Measurements from ENCODE around the gene OR4C13. TPM values are rescaled to one million over a fixed set of nuclear protein-coding genes. Genes with fewer than 3 reads are reported as not detected.
"Not testable (repeated sequence)": the region's sequence is repeated elsewhere in the genome, so short reads cannot be mapped to it uniquely, and the experiment has no call there.

Gene OR4C13
- not detected for total RNA-seq

DNA sequence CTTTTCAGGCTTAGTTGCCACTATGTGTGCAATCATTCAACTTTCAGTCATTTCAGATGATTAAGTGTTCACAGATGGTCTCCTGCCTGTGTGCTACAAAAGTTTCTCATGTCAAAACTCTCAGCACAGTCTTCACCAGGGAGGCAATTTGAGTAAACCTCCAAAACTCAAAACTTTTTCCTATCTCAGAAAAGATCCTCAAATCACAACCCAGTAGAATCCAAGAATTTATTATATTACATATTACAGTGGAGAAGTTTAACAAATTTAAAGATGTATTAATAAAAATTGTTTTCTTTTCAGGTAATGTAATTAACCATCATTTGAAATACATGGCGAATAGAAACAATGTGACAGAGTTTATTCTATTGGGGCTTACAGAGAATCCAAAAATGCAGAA is at the start of gene OR4C13:
Gene OR4C13, plus strand, starts transcription at position 301 of the 400 bp plus-strand sequence. Its CDS starts 32 bp downstream, at position 333.
- no peaks in the 10 kb centered on the region for H3K4me1 Mint-ChIP-seq
- H3K36me3 Mint-ChIP-seq = peaks cover 1% of the 10 kb centered on the region
- no peaks in the 10 kb centered on the region for H3K27me3 Mint-ChIP-seq
- no peak within 1 kb of the TSS for H3K4me3 Mint-ChIP-seq
- no peak within 1 kb of the TSS for H3K27ac Mint-ChIP-seq
- ATAC-seq (no peak), DNase-seq (no peak)
- CTCF ChIA-PET = no interaction called here
- peaks cover 6% of the 10 kb centered on the region for H3K9me3 Mint-ChIP-seq (ENCODE audit: low read depth)

DNA sequence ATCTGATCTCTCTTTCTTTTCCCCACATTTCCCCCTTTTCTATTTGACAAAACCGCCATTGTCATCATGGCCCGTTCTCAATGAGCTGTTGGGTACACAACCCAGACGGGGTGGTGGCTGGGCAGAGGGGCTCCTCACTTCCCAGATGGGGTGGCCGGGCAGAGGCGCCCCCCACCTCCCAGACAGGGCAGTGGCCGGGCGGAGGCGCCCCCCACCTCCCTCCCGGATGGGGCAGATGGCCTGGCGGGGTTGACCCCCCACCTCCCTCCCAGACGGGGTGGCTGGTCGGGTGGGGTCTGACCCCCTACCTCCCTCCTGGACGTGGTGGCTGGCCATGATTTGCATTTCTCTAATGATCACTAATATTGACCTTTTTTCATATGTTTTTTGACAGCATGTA is 40.7 kb upstream of the OR4C13 start:
- H3K27ac Mint-ChIP-seq; H3K4me1 Mint-ChIP-seq; H3K9me3 Mint-ChIP-seq (ENCODE audit: low read depth); H3K36me3 Mint-ChIP-seq; ATAC-seq; H3K27me3 Mint-ChIP-seq; H3K4me3 Mint-ChIP-seq; DNase-seq; CTCF ChIA-PET: not testable (repeated sequence)

DNA sequence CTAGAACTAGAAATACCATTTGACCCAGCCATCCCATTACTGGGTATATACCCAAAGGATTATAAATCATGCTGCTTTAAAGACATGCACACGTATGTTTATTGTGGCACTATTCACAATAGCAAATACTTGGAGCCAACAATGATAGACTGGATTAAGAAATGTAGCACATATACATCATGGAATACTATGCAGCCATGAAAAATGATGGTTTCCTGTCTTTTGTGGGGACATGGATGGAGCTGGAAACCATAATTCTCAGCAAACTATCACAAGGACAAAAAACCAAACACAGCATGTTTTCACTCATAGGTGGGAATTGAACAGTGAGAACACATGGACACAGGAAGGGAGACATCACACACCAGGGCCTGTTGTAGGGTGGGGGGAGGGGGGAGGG is 3.5 kb upstream of the OR4C13 start:
- H3K4me1 Mint-ChIP-seq, H3K27me3 Mint-ChIP-seq, CTCF ChIA-PET, H3K27ac Mint-ChIP-seq, H3K36me3 Mint-ChIP-seq, DNase-seq, H3K4me3 Mint-ChIP-seq, ATAC-seq: not testable (repeated sequence)
- H3K9me3 Mint-ChIP-seq (ENCODE audit: low read depth) = peaks cover 12% of the 10 kb centered on the region

DNA sequence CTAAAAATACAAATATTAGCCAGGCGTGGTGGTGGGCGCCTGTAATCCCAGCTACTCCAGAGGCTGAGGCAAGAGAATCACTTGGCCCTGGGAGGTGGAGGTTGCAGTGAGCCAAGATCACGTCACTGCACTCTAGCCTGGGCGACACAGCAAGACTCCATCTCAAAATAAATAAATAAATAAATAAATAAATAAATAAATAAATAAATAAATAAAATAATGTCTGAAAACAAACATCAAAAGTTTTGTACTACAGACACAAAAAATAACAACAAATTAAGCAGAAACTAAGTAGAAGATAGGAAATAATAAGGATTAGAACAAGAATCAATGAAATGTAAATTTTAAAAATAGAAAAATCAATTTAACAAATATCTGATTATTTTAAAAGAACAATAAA is 21.2 kb downstream of the OR4C13 start:
- DNase-seq; H3K36me3 Mint-ChIP-seq; H3K4me3 Mint-ChIP-seq; H3K27ac Mint-ChIP-seq; CTCF ChIA-PET; H3K27me3 Mint-ChIP-seq; H3K4me1 Mint-ChIP-seq; ATAC-seq; H3K9me3 Mint-ChIP-seq (ENCODE audit: low read depth): not testable (repeated sequence)

DNA sequence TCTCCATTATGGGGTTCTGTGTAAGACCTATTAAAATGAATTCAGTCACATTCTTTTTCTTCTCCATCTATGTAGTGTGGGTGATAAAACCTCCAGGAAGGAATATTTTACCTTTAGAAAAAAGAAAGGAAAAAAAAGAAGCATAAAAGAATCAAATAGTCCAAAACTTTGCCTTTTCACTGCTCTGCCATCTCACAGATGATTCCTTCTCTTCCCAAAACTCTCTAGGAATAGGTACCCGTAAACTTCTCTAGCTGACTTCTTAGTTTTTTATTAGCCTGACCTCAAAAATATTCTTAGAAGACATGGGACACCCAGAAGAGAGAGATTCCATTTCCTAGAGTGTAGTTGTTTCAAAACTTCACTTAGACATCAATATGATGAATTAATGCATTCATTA is 30.2 kb downstream of the OR4C13 start, which contains the start of gene OR4C12:
Gene OR4C12, minus strand, starts transcription at position 101 of the 400 bp plus-strand sequence. Its CDS starts 34 bp downstream, at position 67.
- H3K4me3 Mint-ChIP-seq, H3K27ac Mint-ChIP-seq: not testable (repeated sequence)

DNA sequence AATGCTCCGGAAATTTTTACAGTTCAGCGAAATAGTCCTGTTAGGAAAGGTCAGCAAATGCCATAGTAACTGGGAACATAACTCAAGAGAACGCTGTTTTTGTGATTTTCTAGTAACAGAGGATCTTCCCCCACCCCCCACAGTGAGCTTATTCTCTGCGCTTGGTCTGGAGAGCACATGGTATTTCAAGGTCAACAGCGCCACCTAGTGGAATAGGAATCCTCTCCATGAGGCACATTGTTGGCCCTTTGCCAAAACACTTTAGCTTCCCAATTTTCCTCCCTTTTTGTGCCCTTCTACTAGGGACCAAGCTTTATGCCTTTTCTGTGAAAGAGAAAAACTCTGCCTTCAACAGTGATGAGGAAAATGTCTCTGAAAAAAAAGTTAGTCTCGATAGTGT is 43.4 kb downstream of the OR4C13 start:
- Mint-ChIP-seq H3K9me3 (ENCODE audit: low read depth) (peaks cover 6% of the 10 kb centered on the region), H3K4me3 (no peak overlapping the region), H3K36me3 (no peaks in the 10 kb centered on the region), H3K27me3 (no peaks in the 10 kb centered on the region), H3K4me1 (no peaks in the 10 kb centered on the region), H3K27ac (no peak overlapping the region)
- DNase-seq (peak; percentile 41), ATAC-seq (no peak)
- CTCF ChIA-PET = no interaction called here

More for the DNA sequence above, 30.2 kb downstream of the OR4C13 start, which contains the start of gene OR4C12:
- DNase-seq; H3K4me1 Mint-ChIP-seq; ATAC-seq; H3K27me3 Mint-ChIP-seq; H3K9me3 Mint-ChIP-seq (ENCODE audit: low read depth); CTCF ChIA-PET; H3K36me3 Mint-ChIP-seq: not testable (repeated sequence)

Other genes with a start within 250 kb of the OR4C13 start
- not detected for gene OR4C12, start 30.1 kb downstream of the OR4C13 start, total RNA-seq
- not detected for gene OR4C45, start 80.5 kb downstream of the OR4C13 start, total RNA-seq